Cerebellar nuclear complex (tissue), 1 donor: Measurements from ENCODE around the gene RAB26.

ENCODE experiments used
- DNase-seq, 2 experiments: peaks; one replicate each; lab custom pipeline; 2025; lab: John Stamatoyannopoulos, UW

The RAB26 gene

DNA sequence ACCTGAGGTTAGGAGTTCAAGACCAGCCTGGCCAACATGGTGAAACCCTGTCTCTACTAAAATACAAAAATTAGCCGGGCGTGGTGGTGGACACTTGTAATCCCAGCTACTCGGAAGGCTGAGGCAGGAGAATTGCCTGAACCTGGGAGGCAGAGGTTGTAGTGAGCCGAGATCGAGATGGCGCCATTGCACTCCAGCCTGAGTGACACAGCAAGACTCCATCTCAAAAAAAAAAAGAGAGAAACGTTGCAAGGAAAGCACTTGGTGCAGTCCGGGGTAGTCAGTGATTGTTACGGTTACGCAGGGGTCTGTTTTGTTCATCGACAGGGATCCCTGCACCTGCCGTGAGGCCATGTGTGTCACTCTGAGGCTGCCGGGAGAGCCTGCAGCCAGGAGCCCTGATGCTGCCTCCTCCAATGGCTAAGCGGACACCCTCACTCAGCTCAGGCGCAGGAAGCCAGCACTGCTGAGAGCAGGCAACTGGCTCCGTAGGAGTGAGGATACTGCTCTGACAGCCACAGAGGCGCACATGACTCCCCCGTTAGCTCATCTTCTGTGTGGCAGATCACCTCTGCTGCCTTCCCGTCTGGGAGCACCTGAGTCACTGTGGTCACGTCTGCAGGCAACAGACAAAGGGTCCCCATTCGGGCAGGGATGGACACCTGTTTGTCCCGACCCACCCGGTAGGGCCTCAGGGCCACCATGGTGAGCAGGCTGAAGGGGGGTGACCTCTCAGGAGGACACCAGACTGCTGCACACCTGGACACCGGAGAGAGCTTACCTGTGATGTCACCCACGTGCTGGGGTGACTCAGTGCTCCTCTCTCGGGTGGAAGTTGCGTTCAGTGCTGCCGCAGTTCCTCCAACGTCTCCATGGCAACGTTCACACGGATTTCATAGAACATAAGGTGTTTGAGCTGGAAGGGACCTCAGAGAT, 5.2 kb upstream of the RAB26 start:
- DNase-seq, result peak in 1 of 2 experiments; percentile 49

- no peak for DNase-seq
Measured at GRCh38 chr16:2143878-2144485, 4.4 kb upstream of the RAB26 start.

GRCh38 chr16:2145843-2146242, 2.6 kb upstream of the RAB26 start:
- no peak for DNase-seq

- DNase-seq, result no peak
Measured at GRCh38 chr16:2147378-2147777, 1.0 kb upstream of the RAB26 start.

DNA sequence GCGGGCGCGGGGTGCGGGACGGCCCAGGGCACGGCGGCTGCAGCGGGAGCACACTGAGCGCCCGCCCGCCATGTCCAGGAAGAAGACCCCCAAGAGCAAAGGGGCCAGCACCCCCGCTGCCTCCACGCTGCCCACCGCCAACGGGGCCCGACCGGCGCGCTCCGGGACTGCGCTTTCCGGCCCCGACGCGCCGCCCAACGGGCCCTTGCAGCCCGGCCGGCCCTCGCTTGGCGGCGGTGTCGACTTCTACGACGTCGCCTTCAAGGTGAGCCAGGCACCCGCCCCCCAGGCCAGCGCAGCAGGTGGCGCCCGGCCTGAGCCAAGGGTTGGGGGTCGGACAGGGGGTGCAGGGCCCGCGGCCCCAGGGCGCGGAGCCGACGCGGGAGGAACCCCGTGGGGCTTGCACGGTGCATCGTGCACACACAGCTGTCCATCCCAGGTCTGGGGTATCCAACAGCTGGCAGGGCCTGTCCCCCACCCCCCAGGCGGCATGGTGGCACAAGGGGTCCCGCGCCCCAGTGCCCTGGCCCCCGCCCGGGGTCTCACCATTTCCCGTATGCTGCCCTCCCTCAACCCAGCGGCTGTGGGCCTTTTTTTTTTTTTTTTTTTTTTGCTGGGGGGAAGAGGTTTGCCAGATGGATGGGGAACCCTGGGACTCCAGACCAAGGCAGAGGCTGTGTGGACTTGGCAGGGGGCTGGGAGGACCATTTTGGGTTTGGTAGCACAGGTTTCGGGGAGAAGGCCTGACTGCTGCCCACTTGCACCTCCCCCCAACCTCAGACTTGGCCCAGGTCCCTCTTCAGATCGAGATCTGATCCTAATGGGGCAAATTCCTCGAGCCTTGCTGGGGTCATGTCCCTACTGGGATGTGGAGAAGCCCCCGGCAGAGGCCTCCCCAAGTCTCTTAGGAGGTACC, 547 bp downstream of the RAB26 start:
- DNase-seq, result no peak

- no peak for DNase-seq
Measured at GRCh38 chr16:2149630-2150417, 1.4 kb downstream of the RAB26 start.

GRCh38 chr16:2150418-2151187, 2.2 kb downstream of the RAB26 start:
- DNase-seq, result no peak

DNA sequence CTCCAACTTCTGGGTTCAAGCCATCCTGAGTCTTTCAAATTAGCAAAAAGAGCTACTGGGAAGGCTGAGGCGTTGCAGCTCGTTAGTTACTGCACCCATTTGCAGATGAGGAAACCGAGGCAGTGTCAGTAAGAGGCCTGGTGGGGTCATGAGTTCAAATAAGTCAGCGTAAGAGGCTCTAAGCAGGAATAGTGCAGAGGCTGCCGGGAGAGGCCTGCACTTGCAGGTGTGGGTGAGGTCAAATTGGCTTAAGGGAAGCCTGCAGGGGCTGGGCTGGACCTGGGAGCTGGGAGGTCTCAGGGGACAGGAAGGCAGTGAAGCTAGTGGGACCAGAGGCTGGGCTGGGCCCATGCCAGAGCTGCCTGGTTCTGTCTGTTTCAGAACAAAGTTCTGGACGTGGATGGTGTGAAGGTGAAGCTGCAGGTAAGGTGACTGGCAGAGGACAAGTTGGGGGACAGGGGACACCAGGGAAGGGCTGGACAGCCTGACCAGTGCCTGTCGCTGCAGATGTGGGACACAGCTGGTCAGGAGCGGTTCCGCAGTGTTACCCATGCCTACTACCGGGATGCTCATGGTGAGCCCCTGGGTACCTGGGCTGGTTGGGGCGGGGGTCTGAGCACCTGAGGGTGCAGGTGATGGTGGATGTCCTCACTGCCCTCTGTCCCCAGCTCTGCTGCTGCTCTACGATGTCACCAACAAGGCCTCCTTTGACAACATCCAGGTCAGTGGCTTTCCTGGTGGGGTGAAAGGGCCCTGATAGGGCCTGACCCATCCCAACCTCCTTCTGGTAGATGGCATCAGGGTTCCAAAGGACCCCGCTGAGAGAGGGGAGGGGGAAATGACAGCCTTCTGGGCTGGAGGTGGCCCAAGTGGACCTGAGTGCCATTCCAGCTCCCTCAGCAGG, 3.0 kb downstream of the RAB26 start:
- DNase-seq, result no peak

- DNase-seq, result no peak
Measured at GRCh38 chr16:2152695-2153506, 4.5 kb downstream of the RAB26 start.

DNA sequence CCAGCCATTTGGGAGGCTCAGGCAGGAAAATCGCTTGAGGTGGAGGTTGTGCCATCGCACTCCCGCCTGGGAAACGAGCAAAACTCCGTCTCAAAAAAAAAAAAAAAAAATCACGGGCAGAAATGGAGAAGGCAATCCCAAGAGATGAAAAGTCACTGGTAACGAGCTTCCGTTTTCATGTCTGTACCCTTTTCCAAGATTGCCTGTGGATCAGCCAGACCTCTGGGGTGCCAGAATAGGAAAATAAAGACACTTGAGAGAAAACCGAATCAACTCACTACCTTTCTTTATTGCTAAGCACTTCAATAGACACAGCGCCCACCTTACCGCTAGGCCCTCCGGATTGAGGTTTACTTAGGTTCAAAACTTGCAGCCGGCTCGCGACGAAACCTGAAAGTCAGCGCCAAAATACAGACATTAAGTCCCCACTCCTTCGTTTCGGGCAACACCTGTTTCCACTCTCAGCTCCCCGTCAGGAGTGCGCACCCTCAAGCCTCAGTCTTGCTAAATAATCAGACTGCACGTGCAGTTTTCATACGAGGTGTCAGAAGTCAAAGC, 6.2 kb downstream of the RAB26 start:
- no peak for DNase-seq

- DNase-seq, result peak; percentile 100
Measured at GRCh38 chr16:2155091-2155950, 6.9 kb downstream of the RAB26 start, which contains the start of gene TRAF7. Gene TRAF7, plus strand, starts transcription at chr16:2155782. Its CDS starts 8,139 bp downstream, at chr16:2163921.

DNA sequence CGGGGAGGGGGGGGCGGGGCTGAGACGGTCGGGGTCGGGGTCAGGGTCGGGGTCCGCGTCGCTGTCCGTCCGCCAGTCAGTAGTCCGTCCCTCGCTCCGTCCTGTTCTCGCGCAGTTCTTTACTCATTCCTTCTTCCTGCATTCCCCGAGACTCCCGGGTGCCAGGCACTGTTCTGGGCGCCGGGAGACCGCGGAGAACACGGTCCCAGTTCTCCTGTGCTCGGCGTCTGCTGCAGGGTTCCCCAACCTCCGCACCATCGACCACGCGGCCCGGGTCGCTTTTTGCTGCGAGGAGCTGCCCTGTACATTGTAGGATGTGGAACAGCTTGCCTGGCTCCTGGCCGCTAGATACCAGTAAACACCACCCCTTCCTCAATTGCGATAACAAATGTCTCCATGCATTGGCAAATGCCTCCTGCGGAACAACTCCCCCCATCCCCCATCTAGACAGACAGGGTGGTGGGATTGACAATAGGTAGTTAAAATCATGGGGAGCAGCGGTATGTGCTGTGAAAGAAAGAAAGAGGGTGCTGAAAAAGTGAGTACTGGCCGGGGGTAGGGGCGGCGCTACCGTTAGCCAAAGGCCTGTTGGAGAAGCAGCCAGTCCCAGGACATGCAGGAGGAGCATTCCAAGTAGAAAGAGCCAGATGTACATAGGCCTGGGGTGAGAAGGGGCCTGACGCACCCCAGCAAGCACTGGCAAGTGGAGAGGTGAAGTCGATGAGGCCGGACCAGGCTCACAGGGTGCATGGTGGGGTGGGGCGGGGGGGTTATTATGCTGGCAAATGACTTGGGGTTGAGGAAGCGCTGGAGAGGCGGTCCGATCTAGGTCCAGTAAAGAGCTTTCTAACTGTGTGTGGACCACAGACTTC, 7.8 kb downstream of the RAB26 start:
- no peak for DNase-seq

GRCh38 chr16:2156849-2157224, 8.4 kb downstream of the RAB26 start:
- no peak for DNase-seq

DNA sequence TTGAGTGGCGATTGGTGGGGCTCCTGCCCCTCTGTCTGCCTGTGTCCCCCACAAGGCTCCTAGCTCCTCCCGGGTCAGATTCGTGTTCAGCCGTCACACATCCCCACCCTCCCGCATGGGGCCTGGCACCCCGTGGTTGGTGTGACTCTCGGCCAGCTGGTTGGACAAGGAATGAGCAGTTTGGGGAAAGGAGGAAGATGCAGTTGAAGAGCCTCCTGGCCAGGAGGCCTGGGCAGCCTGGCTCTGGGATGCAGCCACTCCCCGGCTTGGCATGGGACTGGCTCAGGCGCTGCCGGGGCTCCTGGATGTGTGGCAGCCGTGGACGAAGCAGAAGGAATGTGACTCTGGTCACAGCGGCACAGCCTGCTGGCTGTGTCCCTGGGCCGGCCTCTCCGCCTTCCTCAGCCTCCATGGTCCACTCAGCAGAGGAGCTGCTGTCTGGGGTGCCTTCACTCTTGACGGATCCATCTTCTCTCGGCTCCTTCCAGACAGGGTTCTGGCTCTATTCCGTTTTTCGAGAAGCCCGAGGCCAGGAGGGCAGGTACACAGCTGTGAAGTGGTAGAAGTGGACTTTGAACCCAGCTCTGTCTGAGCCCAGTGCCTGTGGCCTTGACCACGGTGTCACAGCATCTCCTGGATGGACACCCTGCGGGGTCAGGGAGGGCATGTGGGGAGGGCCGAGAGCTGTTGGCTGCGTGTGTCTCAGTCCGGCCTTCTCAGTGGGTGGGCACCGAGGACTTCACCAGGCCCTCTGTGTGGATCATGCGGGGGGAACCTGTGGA, 9.2 kb downstream of the RAB26 start:
- no peak for DNase-seq

- no peak for DNase-seq
Measured at GRCh38 chr16:2158262-2158638, 9.8 kb downstream of the RAB26 start.
